Astrocyte of the cerebellum (primary cell): ENCODE measurements around the gene TNNT2.

Experiments used
- DNase-seq: peaks from one replicate; pipeline ENCODE4 v3.0.0-alpha.2; 2011; ENCODE audit warnings: low read depth
- H3K4me3 ChIP-seq: 2 replicates; pipeline ENCODE4 v1.5.1; 2011; ENCODE audit warnings: mild to moderate bottlenecking, low read depth, low read length, moderate library complexity
- CTCF ChIP-seq: IDR thresholded peaks from 2 replicates; pipeline ENCODE4 v1.5.1; 2012; ENCODE audit warnings: low read length, low read depth, moderate library complexity, mild to moderate bottlenecking; ENCODE audit errors: missing control alignments
- in situ Hi-C: cut with HindIII; loops from 2 replicates; pipeline ENCODE4 v1.10.0; 2017; ENCODE audit warnings: low sequenced_read_pairs

Gene TNNT2

GRCh38 chr1:201376107-201376463 lies 1.4 kb downstream of the TNNT2 start:
- no peak for TF ChIP-seq CTCF
- in situ Hi-C loops = no loop called here
- no peak for DNase-seq
- H3K4me3 ChIP-seq = no peak overlapping the region

- TF ChIP-seq CTCF = peak; percentile 22
- H3K4me3 ChIP-seq = no peak overlapping the region
- in situ Hi-C loops = no loop called here
- no peak for DNase-seq
Measured at GRCh38 chr1:201375169-201375568, 2.3 kb downstream of the TNNT2 start.

- no peak overlapping the region for H3K4me3 ChIP-seq
- TF ChIP-seq CTCF = no peak
- DNase-seq = no peak
- in situ Hi-C loops = no loop called here
Measured at GRCh38 chr1:201374364-201374763, 3.1 kb downstream of the TNNT2 start.

GRCh38 chr1:201371792-201372191 lies 5.7 kb downstream of the TNNT2 start:
- in situ Hi-C loops = no loop called here
- H3K4me3 ChIP-seq = no peak overlapping the region
- DNase-seq = no peak
- TF ChIP-seq CTCF = no peak

DNA sequence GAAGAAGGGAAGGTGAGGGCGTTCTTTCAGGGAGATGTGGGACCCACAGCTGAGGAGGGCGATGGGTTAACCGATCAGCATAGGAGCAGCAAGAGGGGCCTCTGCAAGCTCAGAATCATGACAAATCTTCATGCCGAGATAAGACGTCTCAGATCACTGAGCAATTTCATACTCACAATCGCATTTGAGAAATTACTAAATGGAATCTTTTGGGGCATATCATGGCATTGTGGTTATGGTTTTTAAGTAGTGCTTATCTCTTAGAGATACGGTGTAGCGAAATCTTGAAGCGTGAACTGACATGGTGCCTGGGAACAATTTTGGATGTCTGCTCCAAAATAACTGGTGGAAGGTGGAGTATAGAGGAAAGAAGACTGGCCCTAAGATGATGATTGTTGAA lies 6.2 kb downstream of the TNNT2 start:
- no peak overlapping the region for H3K4me3 ChIP-seq
- no peak for TF ChIP-seq CTCF
- DNase-seq = no peak
- in situ Hi-C loops = no loop called here

DNA sequence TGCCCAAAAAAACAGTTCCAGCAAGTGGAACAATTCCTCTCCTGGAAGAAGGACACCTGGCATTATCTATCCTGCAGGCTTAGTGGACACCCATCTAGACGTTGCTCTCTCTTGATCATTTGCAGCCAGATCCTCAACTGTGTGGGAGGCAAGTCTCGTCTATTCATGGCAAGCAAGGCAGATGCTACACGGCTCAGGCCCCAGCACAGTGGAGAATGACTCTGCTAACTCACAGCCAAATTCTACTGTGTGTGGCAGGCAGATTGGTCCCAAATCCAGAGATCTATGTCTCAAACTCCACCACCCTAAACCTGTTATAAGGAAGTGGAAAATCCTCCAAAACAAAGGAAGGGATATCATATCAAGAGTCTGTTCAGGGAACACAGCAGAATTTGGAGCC lies 7.0 kb downstream of the TNNT2 start:
- no peak for TF ChIP-seq CTCF
- no peak for DNase-seq
- in situ Hi-C loops = no loop called here
- H3K4me3 ChIP-seq = no peak overlapping the region

- no peak for DNase-seq
- in situ Hi-C loops = no loop called here
- H3K4me3 ChIP-seq = no peak overlapping the region
- no peak for TF ChIP-seq CTCF
Measured at GRCh38 chr1:201369209-201369608, 8.3 kb downstream of the TNNT2 start.
